ENCODE measurements around the gene NELL2.

The NELL2 gene

DNA sequence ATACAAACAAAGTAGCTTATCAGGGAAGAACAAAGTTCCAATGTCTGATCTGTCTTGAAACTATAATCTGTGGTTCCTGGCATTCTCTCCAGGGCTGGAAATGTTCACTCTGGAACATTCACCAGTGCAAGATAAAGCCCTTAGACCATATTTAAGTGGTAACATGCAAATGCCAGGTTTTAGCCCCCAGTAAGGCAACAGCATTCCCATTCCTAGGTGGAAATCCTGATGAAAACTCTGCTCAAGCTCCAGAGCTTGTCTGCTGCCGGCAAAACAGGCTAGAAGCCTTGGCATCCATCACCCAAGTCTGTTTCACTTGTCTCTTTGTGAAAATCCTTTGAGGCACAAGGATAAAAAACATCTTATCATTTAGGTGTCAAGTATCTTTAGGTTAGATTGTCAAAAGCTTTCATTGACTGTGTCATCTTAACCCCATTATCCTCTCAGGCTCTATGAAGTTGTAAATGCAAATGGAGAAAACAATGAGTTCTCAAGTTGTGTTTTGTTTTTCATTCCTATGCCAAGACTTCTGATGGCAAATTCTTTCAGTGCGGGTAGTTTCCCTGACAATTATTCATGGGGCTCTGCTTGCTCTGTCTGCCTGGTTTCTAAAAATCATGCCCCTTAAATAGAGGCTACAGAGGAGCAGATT, 344.7 kb downstream of the NELL2 start:
- DNase-seq (ENCODE audit: low spot score): no peak

DNA sequence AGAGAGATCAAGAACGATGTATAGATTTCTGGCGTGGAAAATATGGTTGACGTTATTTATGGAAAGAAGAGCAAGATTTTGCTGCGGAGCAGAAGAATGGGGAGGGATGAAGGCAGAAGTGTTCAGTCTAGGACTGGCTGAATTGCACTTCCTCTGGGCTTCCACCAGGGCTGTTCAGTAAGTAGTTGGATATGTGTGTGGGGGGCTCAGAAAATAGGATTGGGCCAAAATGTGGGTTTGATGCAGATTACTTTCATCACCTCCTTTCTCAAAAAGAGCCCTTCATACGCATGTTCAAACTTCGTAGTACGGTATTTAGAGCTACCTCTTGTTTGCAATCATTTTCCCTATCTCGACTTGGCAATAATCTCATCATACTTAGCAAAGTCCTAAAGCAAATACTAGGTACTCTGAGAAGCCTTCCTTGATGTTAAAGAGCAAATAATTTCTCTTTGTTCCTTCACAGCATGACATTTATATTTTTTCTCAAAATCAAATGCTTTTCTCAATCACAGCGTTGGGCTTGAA, 349.4 kb downstream of the NELL2 start:
- DNase-seq (ENCODE audit: low spot score): no peak

DNA sequence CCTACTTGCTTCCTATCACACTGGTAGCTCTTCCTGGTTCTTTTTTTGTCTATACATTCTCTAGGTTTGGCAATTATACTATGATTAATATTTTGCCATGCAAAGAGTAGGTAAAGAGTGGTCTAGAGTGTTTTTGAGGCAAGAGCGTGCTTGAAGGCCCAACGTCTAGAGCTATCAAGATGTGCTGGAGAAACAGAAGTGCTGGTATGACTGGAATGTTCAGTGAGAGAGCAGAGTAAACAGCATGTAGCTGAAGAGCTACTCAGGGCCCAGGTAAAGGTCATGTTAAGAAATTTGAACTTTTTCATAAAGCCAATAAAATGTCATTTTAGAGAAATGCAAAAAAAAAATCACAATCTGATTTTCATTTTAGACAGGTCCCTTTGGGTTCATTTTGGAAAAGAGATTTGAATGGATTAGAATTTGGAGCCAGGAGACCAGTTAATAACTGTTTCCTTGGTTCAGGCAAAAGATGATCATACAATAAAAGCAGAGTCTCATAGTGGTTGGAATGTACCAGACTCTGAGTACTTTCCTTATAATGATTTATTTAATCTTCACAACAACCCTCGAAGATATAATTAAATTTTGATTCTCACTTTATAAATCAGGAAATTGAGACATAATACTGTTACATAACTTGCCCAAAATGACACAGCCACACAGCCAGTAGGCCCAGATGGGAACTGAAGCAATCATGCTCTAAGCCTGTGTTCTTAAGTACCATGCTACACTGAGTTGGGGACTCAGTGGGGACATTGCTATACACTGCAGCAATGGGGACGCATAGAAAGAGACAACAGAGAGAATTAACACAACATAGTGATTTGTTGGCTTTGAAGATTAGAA, 350.1 kb downstream of the NELL2 start:
- DNase-seq (ENCODE audit: low spot score): no peak

DNA sequence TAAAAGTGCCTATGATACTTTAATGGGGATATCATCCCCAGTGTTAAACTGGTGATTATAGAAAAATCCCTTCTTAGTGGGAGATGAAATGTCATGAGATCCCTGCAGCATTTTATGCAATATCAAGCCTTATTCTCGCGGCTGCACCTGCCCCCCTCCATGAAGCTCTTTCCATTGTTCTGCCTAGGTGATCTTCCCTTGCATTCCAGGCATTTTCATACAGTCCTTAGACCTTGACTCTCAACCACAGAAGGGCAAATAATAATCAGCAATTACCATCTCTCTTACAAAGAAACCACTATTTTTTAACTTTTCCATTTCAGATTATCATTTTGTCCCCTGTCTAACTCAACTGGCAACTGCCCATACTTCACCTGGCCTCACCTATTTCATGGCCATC, 352.3 kb downstream of the NELL2 start:
- DNase-seq (ENCODE audit: low spot score): no peak

DNA sequence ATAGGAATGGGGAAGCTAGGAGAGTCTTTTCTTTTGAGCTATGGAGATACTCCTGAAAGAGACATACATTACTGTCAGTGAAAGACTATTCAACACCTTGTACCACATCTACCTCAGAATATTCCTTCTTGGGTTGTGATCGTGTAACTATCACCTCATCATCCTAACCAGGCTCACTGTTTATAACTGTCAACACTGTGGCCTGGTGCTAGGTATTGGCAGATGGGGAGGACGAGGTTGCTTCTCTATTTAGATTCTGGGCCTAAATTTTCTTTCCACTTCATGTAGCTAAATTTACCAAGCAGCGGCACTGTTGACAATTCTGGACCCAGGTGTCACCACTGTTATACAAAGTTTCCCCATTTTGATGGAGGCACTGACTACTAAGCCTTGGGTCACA, 354.4 kb downstream of the NELL2 start:
- no peak for DNase-seq (ENCODE audit: low spot score)

DNA sequence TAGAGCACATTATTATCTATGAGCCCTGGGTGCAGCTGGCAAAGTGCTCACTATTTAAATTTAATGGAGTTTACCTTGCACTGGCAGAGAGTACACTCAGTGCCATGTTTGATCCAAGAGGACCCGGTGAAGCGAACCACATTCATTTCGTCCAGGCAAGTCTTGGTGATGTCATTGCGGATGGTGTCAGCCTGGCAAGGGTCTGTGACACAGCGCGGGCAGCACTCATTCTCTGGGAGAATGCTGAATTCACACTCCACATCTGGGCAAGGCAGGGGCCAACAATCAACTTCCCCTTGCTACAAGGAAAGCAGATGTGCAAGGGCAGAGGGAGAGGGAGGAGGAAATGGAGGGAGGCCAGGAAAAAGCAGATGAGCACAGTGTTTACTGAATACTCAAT, 356.2 kb downstream of the NELL2 start:
- DNase-seq (ENCODE audit: low spot score): no peak

DNA sequence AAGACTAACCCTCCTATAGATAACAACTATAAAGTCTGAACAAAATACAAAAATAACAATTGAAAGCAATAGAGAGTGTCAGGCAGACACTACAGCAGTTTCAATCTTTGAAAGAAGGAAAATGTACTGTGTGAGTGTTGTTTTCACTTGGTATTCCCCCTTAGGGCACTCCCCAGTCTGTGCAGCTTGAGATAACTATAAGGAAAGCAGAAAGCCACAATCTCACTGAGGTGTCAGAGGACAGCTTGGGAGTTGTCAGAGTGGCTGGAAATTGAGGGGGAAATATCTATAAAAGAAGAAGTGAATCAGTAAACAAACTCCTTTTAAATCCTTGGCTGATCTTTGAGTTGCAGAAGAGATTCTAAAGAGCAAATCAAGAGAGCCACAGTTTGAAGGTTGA, 364.8 kb downstream of the NELL2 start:
- no peak for DNase-seq (ENCODE audit: low spot score)

DNA sequence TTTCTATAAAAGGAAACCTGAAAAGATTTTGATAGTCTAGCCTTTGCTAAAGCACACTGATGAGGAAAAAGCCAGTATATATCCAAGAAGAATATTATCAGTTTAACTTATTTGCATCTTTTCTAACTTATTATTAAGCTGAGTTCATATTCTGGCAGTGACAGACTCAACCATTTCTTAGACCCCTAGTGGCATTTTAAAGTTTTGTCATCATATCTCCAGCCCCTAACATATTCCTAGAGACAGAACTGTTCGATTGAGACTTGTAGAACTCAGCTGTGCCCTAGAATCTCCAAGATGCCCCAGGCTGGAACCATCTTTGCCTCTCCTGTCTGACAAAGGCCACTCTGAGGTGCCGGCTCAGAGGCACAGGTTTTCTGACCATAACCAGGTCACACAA, 365.6 kb downstream of the NELL2 start:
- DNase-seq (ENCODE audit: low spot score): no peak

DNA sequence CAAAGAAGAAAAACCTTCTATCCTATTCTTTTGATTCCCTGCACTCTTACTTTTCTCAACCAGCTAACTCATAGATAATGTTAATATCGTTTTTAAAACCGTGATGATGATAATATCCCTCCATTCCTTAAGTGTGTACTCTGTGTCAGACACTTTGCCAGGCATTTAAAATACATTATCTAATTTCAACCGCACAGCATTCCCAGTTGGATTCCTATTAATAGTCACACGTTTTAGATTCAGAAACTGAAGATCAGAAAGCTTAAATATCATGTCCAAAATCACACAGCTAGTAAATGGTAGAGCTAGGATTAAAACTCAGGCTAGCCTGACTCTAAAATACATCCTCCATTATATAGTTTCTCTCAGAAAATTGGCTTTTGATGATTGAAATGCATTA, 366.0 kb downstream of the NELL2 start:
- DNase-seq (ENCODE audit: low spot score): no peak

DNA sequence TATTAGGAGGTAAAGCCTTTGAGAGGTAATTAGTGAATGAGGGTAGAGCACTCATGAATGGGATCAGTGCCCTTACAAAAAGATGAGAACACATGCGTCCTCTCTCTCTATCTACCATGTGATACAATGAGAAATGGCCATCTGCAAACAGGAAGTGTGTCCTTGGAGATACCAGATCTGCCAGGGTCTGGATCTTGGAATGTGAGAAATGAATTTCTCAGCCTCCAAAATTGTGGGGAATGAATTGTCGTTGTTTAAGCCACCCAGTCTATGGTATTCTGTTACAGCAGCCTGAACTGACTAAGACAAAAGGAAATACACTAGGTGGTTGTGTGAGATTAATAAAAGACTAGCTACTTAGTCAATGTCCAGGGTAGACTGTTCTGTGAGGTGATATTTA, 366.6 kb downstream of the NELL2 start:
- DNase-seq (ENCODE audit: low spot score): no peak

DNA sequence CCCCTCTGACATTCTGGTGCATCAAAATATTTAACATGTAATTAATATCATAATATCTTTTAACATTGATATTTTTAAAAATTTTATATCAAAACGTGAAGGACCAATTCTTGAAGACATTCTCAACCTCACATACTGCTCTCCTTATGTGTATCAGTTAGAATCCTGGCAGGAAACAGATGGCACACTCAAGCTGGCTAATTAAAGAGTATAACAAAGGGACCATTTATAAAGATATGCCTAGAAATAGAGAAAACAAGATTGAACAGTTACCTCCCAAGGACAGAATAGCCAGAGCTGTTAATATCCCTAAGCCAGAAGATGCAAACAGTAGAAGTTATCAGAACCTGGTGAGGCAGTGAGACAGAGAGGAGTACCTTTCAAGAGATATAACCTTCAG, 368.7 kb downstream of the NELL2 start:
- DNase-seq (ENCODE audit: low spot score): peak; percentile 50

DNA sequence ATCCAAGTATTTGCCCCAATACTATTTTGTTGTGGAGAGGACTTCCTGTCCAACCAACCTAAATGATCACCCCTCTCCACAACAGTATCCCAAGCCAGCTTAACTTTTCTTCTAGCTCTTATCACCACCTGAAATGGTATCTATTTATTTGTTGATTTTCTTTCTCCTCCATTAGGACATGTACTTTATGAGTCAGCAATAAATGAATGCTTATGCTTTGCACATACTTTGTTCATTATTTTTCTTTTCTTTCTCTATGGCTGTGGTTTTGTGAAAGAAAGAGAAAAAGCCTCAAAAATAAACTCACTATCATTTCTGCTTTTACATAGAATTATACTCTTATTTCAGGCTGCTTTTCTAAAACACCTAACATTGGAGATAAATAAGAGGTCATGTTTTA, 371.3 kb downstream of the NELL2 start:
- DNase-seq (ENCODE audit: low spot score): no peak

DNA sequence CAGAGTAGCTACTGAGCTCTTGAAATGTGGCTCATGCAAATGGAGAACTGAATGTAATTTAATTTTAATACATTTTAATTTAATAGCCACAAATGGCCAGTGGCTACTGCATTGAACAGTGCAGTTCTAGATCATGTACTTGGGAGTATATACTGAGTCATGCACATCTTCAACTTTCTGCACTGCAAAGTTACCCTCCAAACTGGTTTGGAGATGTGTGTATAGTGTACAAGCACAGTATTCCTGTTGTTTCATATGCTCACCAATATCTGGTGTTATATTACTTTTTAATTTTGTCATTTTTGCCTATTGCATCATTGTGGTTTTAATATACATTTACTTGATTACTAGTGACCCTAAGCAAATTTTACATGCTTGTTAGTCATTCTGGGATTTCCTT, 372.8 kb downstream of the NELL2 start:
- no peak for DNase-seq (ENCODE audit: low spot score)

DNA sequence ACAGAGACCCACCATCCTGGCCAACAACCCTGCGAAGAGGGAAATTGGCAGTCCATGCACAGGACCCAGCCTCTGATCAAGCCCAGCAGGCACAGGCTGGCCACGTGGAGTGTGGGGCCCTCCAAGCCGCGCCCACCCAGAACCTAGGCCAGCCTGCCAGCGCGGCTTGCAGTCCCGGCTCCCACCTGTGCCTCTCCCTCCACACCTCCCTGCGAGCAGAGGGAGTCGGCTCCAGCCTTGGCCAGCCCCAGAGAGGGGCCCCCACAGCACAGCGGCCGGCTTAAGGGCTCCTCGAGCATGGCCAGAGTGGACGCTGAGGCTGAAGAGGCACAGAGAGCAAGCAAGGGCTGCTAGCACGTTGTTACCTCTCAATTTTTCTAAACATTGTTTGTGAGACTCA, 373.4 kb downstream of the NELL2 start:
- DNase-seq (ENCODE audit: low spot score): no peak

DNA sequence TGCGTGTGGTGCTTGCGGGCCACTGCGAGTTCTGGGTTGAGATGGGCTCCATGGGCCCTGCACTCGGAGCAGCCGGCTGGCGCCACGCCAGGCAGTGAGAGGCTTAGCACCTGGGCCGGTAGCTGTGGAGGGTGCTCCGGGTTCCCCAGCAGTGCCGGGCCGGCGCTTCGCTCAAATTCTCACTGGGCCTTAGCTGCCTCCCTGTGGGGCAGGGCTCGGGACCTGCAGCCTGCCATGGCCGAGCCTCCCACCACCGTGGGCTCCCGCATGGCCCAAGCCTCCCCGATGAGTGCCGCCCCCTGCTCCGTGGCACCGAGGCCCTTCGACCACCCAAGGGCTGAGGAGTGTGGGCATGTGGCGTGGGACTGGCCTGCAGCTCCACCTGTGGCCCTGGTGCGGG, 375.7 kb downstream of the NELL2 start:
- DNase-seq (ENCODE audit: low spot score): no peak

DNA sequence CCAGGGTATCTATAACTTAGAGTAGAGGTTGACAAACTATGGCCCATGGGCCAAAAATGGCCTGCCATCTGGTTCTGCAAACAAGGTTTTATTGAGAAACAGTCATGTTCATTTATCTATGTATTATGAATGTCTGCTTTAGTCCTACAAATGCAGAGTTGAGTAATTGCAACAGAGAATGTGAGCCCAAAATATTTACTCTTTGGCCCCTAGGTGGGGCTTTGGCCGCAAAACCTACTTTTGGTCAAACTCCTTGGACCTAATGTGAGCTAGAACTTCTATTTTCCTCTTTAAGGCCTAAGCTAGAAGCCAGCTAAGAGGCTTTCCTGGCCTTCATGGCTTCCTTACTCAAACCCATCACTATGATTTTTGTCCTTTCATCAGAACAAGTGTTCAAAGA, 379.1 kb downstream of the NELL2 start:
- DNase-seq (ENCODE audit: low spot score): no peak

DNA sequence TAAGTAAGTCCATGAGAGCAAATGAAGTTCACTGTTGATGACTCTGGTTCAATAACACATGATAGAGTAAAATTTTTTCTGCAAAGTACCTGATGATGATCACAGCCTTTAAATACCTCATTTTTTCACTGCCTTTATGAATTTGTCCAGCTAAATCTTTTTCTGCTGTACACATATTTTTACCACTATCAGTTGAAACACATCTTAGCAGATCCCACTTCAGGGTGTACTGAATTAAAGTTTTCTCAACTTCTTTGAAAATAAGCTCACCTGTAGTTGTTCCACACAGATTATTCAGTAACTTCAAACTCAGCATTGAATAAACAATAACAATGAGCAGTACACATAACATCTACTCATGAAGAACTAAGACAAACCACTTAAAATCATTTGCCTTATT, 385.9 kb downstream of the NELL2 start:
- DNase-seq (ENCODE audit: low spot score): no peak

DNA sequence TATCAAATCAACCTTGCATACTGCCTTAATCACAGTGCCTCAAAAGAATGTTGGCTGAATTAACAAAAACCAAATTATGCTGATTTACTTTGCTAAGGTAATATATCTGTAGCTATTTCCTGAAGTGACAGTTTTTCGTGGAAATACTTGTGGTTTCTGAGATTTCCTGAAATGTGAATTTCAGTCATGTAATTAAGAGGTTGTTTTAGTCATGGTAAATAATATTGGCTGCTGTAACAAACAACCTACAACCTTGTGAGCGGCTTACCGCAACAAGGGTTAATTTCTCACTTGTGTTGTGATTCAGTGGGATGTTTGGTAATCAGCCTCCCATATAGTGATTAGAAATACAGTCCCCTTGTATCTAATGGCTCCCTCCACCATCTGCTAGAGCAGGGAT, 387.9 kb downstream of the NELL2 start:
- no peak for DNase-seq (ENCODE audit: low spot score)

DNA sequence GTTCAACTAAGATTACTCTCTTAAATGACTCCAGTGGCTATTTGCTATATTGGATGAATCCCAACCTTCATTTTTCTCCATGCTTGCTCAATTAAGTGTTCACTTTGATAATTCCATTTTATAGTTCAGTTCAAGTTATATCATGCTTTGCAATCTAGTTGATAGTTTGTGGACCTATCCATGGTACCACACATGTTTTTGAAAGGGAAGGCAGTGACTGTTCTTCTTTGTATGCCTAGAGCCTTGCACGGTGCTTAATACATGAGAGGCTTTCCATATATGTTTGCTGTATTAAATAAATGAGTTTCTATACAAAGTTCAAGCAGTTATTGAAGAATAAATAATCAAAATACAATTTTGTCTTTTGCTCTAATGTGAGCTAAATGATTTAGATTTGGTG, 391.3 kb downstream of the NELL2 start:
- no peak for DNase-seq (ENCODE audit: low spot score)

DNA sequence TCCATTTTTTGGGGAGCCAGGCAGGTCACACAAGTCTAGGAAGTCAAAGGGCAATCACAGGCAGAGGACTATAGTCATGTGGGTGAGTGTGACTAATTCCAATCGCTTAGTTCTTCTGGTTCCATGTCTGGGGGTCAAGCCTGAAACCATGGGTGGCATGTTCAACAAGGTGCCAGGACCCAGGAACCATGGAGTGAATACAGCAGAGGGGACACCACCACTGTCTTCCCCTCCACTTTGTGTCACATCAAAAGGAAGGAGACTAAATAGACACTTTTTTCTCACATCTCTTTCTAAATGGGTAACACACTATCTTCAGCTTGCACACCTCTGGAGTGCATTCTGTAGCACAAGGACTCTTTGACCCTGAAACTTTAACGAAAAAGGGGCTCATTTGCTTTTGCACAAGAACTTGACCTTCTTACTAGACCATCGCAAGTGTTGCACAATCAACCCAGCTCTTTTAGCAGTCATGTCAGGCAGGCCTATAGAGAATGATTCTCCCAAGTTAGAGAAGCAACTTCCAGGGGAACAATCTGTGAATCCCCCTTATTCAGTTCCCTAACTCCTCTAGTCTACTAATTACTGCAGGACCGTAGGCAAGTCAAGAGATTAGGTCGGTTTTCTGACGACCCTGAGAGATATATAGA, 398.7 kb downstream of the NELL2 start:
- DNase-seq (ENCODE audit: low spot score): no peak

DNA sequence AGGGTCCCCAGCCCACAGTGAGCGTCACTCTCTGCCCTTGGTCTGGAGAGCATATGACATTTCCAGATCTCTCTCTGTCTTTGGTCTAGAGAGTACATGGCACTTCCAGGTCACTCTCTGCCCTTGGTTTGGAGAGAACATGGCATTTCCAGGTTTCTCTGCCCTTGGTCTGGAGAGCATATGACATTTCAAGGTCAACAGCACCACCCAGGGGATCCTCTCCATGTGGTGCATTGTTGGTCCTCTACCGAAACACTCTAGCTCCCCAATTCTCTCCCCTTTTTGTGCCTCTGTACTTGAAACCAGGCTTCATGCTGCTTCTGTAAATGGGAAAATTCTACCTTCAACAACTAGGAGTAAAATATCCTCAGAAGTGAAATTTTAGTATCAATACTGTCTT, 399.4 kb downstream of the NELL2 start:
- DNase-seq (ENCODE audit: low spot score): no peak

DNA sequence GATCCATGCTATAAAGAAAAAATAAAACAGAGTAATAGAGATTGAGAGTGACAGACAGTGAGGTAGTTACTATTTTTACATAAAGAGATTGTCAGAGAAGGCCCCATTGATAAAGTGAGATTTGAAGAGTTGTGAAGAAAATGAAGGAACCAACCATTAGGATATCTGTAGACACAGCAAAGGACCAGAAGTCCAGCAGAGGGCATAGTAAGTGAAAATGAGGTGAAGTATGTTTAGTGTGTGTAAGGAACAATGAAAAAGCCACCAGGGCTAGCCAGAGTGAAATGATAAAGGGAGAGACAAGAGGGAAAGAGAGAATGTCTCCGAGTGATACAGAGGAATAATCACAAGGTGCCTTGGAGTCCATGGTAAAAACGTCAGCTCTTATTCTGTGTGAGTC, 411.0 kb downstream of the NELL2 start:
- DNase-seq (ENCODE audit: low spot score): no peak

DNA sequence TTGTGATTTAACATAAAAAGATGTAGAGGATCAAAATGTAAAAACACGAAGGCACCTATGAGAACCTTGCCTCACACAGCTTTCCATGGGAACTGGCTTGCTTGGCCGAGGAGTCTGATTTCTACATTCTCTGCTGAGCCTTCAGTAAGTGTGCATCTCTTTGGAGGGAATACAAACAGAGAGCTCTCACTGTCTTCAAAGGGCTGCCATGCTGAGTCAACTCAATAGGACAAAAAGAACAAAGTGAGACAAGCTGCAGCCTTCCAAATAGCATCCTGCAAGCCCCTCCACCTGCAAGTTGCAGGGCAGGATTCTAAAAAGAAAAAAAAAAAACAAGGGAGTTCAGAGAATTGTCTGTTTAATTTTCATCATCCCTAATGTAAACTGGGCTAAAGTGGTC, 411.9 kb downstream of the NELL2 start:
- no peak for DNase-seq (ENCODE audit: low spot score)

Measured in COLO829 (cell line).